GM23338 (cell line): ENCODE results near the gene KIAA0513. TPM values are rescaled to one million over a fixed set of nuclear protein-coding genes. Genes with fewer than 3 reads are reported as not detected.

Experiments
- ATAC-seq: fragments of 200-7000 bp; cut with Tn5 transposase; 3 replicates; pipeline ENCODE4 v1.9.1; 2020
- DNase-seq: peaks from one replicate; pipeline ENCODE4 v3.0.0-alpha.2; 2015; ENCODE audit warnings: low spot score
- H2AFZ ChIP-seq: fragments of 200-600 bp; sonication (generic); 2 replicates; pipeline ENCODE4 v1.8.0; 2016; ENCODE audit warnings: antibody characterized with exemption, mild to moderate bottlenecking, moderate library complexity
- H3F3A ChIP-seq: fragments of 200-600 bp; sonication (generic); replicated peaks from 2 replicates; pipeline ENCODE4 v1.8.0; 2017; ENCODE audit warnings: antibody characterized with exemption, mixed run types, low read depth
- H3K27ac ChIP-seq: fragments of 200-600 bp; sonication (generic); 2 replicates; pipeline ENCODE4 v1.6.1; 2016; ENCODE audit warnings: low read depth
- H3K27me3 ChIP-seq: fragments of 200-600 bp; sonication (generic); 2 replicates; pipeline ENCODE4 v1.8.0; 2016; ENCODE audit warnings: mild to moderate bottlenecking, mixed run types, moderate library complexity; ENCODE audit not compliant: insufficient read depth
- H3K36me3 ChIP-seq: fragments of 200-600 bp; sonication (generic); 2 replicates; pipeline ENCODE4 v1.8.0; 2016; ENCODE audit warnings: mild to moderate bottlenecking; ENCODE audit not compliant: insufficient read depth
- H3K4me1 ChIP-seq: fragments of 200-600 bp; sonication (generic); 2 replicates; pipeline ENCODE4 v1.8.0; 2016; ENCODE audit warnings: mild to moderate bottlenecking, moderate library complexity; ENCODE audit not compliant: insufficient read depth
- H3K4me2 ChIP-seq: fragments of 200-600 bp; sonication (generic); 2 replicates; pipeline ENCODE4 v1.7.1; 2017; ENCODE audit warnings: mixed run types
- H3K4me3 ChIP-seq: fragments of 200-600 bp; sonication (generic); 2 replicates; pipeline ENCODE4 v1.6.1; 2016; ENCODE audit warnings: mixed run types
- H3K79me2 ChIP-seq: fragments of 200-600 bp; sonication (generic); replicated peaks from 2 replicates; pipeline ENCODE4 v1.8.0; 2017; ENCODE audit warnings: mild to moderate bottlenecking; ENCODE audit not compliant: insufficient read depth
- H3K9me2 ChIP-seq: fragments of 200-600 bp; sonication (generic); 2 replicates; pipeline ENCODE4 v1.8.0; 2017; ENCODE audit not compliant: insufficient read depth
- H4K20me1 ChIP-seq: fragments of 200-600 bp; sonication (generic); replicated peaks from 2 replicates; pipeline ENCODE4 v1.8.0; 2017; ENCODE audit warnings: mild to moderate bottlenecking; ENCODE audit not compliant: insufficient read depth
- H3K27ac Mint-ChIP-seq: 2 replicates; pipeline ENCODE4 v1.8.0; 2020; ENCODE audit warnings: inconsistent platforms, mild to moderate bottlenecking, moderate library complexity, mixed read lengths
- H3K27me3 Mint-ChIP-seq: 3 replicates; pipeline ENCODE4 v1.8.0; 2022; ENCODE audit warnings: low read depth, mild to moderate bottlenecking, moderate library complexity, mixed read lengths, inconsistent platforms; ENCODE audit not compliant: insufficient read depth, poor library complexity
- H3K36me3 Mint-ChIP-seq: 3 replicates; pipeline ENCODE4 v1.8.0; 2021; ENCODE audit warnings: low read depth, mild to moderate bottlenecking, inconsistent platforms, moderate library complexity, mixed read lengths
- H3K4me1 Mint-ChIP-seq: 3 replicates; pipeline ENCODE4 v1.8.0; 2020; ENCODE audit warnings: mild to moderate bottlenecking, inconsistent platforms, mixed read lengths
- H3K4me3 Mint-ChIP-seq: 3 replicates; pipeline ENCODE4 v1.8.0; 2021; ENCODE audit warnings: moderate library complexity, mild to moderate bottlenecking, inconsistent platforms, mixed read lengths
- H3K9me3 Mint-ChIP-seq: 3 replicates; pipeline ENCODE4 v1.8.0; 2020; ENCODE audit warnings: moderate library complexity, mild to moderate bottlenecking, inconsistent platforms, mixed read lengths
- CTCF ChIP-seq, 2 experiments: fragments of 200-600 bp in 1 of 2; sonication (generic) in 1 of 2; conservative IDR thresholded peaks; 2 replicates each; pipeline versions ENCODE4 v1.5.1 to v1.6.1; 2016 to 2017; ENCODE audit warnings: antibody characterized with exemption in 2 of 2, low read depth in 2 of 2, mild to moderate bottlenecking in 2 of 2, moderate library complexity in 1 of 2
- EZH2 ChIP-seq: fragments of 200-600 bp; sonication (generic); IDR thresholded peaks from one replicate; pipeline ENCODE4 v1.8.0; 2017; ENCODE audit warnings: antibody characterized with exemption, mild to moderate bottlenecking, low read depth; ENCODE audit not compliant: unreplicated experiment
- EZH2phosphoT487 ChIP-seq: fragments of 200-600 bp; sonication (generic); IDR thresholded peaks from one replicate; pipeline ENCODE4 v1.8.1; 2018; ENCODE audit warnings: antibody characterized with exemption; ENCODE audit not compliant: unreplicated experiment
- NANOG ChIP-seq: IDR thresholded peaks from 2 replicates; pipeline ENCODE4 v1.6.1; 2016; ENCODE audit warnings: antibody characterized with exemption, borderline replicate concordance
- REST ChIP-seq: IDR thresholded peaks from one replicate; pipeline ENCODE4 v1.6.1; 2018; ENCODE audit warnings: antibody characterized with exemption; ENCODE audit not compliant: unreplicated experiment
- STAT1 ChIP-seq: IDR thresholded peaks from one replicate; pipeline ENCODE4 v1.6.1; 2016; ENCODE audit warnings: antibody characterized with exemption; ENCODE audit not compliant: unreplicated experiment
- ZNF462 ChIP-seq: fragments of 250-450 bp; sonication (Bioruptor Pico); IDR thresholded peaks from 2 replicates; pipeline ENCODE4 v1.5.0; 2020; ENCODE audit warnings: mild to moderate bottlenecking, moderate library complexity
- polyA plus RNA-seq: library from polyadenylated mRNA; unstranded; fragments of >200 nt; fragmentation: Nextera tagmentation; extraction: Ambion mirVana; gene quantifications from 2 replicates; pipeline ENCODE4 v1.2.1, GENCODE V29; 2016
- total RNA-seq: library from RNA; depleted of rRNA; stranded (reverse); fragments of >200 nt; shearing (Covaris generic); gene quantifications from 2 replicates; pipeline ENCODE4 v1.2.3, GENCODE V29; 2014

The KIAA0513 gene
- total and polyA plus RNA-seq, 2 experiments from 2014 or later: 2.1 to 8.7 TPM

GRCh38 chr16:85075236-85075924 is 47.8 kb downstream of the KIAA0513 start (continued):
- TF ChIP-seq REST (no peak), EZH2 (no peak), STAT1 (no peak)

GRCh38 chr16:85077039-85077438 is 49.4 kb downstream of the KIAA0513 start:
- H3K9me2 ChIP-seq: no peaks in the 10 kb centered on the region
- no peaks in the 10 kb centered on the region; the same call in 1 of the 2 replicates for H4K20me1 ChIP-seq
- H2AFZ ChIP-seq: no peak overlapping the region
- DNase-seq: peak; percentile 34
- H3F3A ChIP-seq: peaks cover 4% of the 10 kb centered on the region; the same call in 1 of the 2 replicates
- Mint-ChIP-seq H3K4me3 (no peak overlapping the region), H3K4me1 (peaks cover 26% of the 10 kb centered on the region), H3K9me3 (no peaks in the 10 kb centered on the region), H3K36me3 (peaks cover 4% of the 10 kb centered on the region; the same call in 1 of the 3 replicates), H3K27me3 (peaks cover 32% of the 10 kb centered on the region), H3K27ac (no peak overlapping the region)
- no peak overlapping the region for H3K27ac ChIP-seq
- TF ChIP-seq EZH2phosphoT487 (no peak), EZH2 (no peak), NANOG (no peak), CTCF (conservative IDR thresholded peaks at IDR 0.05; ENCODE audit: low read depth in 2 of 2) (peak in 1 of 2 experiments; percentile 13; a peak in 1 of 4 replicates), ZNF462 (CRISPR knock-in tag) (no peak)
- H3K4me2 ChIP-seq: no peak overlapping the region
- no peaks in the 10 kb centered on the region for H3K79me2 ChIP-seq
- peak; percentile 32 for ATAC-seq
- peaks cover 14% of the 10 kb centered on the region for H3K4me1 ChIP-seq
- peaks cover 12% of the 10 kb centered on the region for H3K27me3 ChIP-seq
- H3K36me3 ChIP-seq: no peaks in the 10 kb centered on the region
- no peak overlapping the region for H3K4me3 ChIP-seq
